Measurements from ENCODE around the gene KRTAP2-4. TPM values are rescaled to one million over a fixed set of nuclear protein-coding genes. Genes with fewer than 3 reads are reported as not detected.

KRTAP2-4 gene
- polyA plus RNA-seq, 1 experiment = not detected

DNA sequence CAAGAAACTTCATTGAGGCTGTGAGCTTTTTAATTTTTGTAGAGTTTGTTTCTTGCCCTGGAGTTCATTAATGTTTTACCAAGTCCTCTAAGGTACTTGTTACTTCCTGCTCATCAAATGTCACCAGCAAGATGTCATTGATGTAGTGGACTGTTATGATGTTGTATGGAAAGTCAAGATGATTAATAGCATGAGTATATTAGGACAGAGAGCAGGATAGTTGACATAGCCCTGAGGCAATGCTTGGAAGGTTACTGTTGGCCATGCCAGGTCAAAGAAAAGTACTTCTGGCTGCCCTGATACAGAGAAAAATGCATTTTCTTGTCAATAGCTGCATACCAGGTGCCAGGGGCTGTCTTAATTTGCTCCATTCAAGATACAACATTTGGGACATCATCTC lies 45.3 kb downstream of the KRTAP2-4 start:
- Histone ChIP-seq H3K4me3 (ENCODE audit: low read depth, low read length) (no peak overlapping the region), H3K27me3 (ENCODE audit: control insufficient read depth, insufficient read depth, low read length) (no peaks in the 10 kb centered on the region), H3K36me3 (ENCODE audit: control insufficient read depth, insufficient read depth, low read length) (no peaks in the 10 kb centered on the region)
- no peak for DNase-seq (ENCODE audit: low read depth)
- CTCF ChIA-PET = no interaction called here
- POLR2A ChIA-PET = no interaction called here
- TF ChIP-seq, protein P1, sequence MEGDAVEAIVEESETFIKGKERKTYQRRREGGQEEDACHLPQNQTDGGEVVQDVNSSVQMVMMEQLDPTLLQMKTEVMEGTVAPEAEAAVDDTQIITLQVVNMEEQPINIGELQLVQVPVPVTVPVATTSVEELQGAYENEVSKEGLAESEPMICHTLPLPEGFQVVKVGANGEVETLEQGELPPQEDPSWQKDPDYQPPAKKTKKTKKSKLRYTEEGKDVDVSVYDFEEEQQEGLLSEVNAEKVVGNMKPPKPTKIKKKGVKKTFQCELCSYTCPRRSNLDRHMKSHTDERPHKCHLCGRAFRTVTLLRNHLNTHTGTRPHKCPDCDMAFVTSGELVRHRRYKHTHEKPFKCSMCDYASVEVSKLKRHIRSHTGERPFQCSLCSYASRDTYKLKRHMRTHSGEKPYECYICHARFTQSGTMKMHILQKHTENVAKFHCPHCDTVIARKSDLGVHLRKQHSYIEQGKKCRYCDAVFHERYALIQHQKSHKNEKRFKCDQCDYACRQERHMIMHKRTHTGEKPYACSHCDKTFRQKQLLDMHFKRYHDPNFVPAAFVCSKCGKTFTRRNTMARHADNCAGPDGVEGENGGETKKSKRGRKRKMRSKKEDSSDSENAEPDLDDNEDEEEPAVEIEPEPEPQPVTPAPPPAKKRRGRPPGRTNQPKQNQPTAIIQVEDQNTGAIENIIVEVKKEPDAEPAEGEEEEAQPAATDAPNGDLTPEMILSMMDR (IDR thresholded peaks at IDR 0.05; ENCODE audit: insufficient read depth, low read depth, low read length) = no peak

DNA sequence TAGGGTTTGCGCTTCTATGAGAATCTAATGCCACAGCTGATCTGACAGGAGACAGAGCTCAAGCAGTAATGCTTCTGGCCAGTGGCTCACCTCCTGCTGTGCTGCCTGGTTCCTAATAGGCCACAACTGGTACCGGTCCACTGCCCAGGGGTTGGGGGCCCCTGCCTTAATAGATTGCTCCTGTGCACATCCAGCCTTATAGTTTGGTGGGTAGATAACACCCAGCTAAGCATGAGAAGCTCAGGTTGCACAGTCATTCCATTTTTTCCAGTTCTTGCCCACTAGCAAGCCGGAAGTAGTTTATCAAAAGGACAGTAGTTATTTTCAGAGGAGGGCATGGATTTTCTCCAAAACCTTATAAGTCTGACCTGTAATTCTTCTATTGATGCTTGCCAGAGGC lies 46.3 kb downstream of the KRTAP2-4 start:
- no peak for DNase-seq (ENCODE audit: low read depth)
- Histone ChIP-seq H3K36me3 (ENCODE audit: control insufficient read depth, insufficient read depth, low read length) (no peaks in the 10 kb centered on the region), H3K4me3 (ENCODE audit: low read depth, low read length) (no peak overlapping the region), H3K27me3 (ENCODE audit: control insufficient read depth, insufficient read depth, low read length) (no peaks in the 10 kb centered on the region)
- ChIA-PET POLR2A (interaction anchor here (0.6 kb wide), 1 partner anchor 266 kb away, joined by 5 read pairs; no protein-coding TSS in a partner anchor), CTCF (interaction anchor here (0.8 kb wide), 1 partner anchor 477 kb away, joined by 3 read pairs; no protein-coding TSS in a partner anchor)
- TF ChIP-seq, protein P1 (IDR thresholded peaks at IDR 0.05; ENCODE audit: insufficient read depth, low read depth, low read length) = no peak

DNA sequence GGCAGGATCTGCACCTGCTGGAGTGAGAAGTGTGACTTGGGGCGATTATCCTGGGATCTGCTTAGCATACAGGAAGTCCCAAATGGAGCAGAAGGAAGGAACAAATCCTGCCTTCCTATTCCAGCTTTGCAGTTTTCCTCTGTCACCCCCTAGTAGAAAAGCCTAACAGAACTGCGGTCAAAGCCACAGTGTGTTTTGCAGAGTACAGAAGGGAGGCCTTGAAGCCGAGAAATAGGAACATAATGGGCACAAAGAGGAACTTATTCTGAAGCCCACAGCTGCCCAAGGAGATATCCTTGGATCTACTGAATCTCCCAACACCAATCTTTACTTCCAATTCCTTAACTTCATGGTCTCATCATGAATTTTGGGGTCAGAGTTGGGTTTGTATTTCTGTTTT lies 47.1 kb downstream of the KRTAP2-4 start:
- H3K4me3 ChIP-seq (ENCODE audit: low read depth, low read length) = no peak overlapping the region
- H3K27me3 ChIP-seq (ENCODE audit: control insufficient read depth, insufficient read depth, low read length) = no peaks in the 10 kb centered on the region
- no peak for DNase-seq (ENCODE audit: low read depth)
- ChIA-PET CTCF (interaction anchor here (0.6 to 1.2 kb wide), 4 partner anchors 10 to 727 kb away, joined by 3 to 5 read pairs (median 3); no protein-coding TSS in a partner anchor), POLR2A (interaction anchor here (0.6 kb wide), 1 partner anchor 40 kb away, joined by 5 read pairs; no protein-coding TSS in a partner anchor)
- no peaks in the 10 kb centered on the region for H3K36me3 ChIP-seq (ENCODE audit: control insufficient read depth, insufficient read depth, low read length)
- TF ChIP-seq, protein P1 (IDR thresholded peaks at IDR 0.05; ENCODE audit: insufficient read depth, low read depth, low read length) = no peak

DNA sequence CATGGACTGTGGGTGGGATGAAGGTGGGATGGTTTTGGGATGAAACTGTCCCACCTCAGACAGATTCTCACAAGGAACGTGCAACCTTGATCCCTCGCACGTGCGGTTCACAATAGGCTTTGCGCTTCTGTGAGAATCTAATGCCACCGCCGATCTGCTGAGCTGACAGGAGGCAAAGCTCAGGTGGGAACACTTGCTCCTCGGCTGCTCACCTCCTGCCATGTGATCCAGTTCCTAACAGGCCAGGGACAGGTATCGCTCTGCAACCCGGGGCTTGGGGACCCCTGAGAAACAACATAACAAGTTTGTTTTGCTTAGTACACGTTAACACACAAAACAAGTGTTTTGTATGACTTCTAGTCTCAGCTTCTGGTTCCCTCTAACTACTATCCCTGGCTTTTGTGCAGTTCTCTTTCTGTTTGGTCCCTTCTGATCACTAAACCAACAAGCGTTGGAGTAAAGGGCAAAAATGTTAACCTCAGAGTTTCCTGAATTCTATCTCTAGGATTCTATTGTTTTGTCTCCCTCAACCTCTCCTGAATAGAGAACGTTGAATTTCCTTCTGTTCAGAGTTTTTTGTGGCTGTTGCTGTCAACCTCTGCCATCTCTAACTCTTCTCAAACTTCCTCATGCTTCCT lies 49.0 kb downstream of the KRTAP2-4 start:
- no peaks in the 10 kb centered on the region for H3K36me3 ChIP-seq (ENCODE audit: control insufficient read depth, insufficient read depth, low read length)
- no peaks in the 10 kb centered on the region for H3K27me3 ChIP-seq (ENCODE audit: control insufficient read depth, insufficient read depth, low read length)
- ChIA-PET CTCF (interaction anchor here (0.6 to 1.3 kb wide), 3 partner anchors 43 to 631 kb away, joined by 3 to 4 read pairs (median 3); no protein-coding TSS in a partner anchor), POLR2A (no interaction called here)
- no peak for DNase-seq (ENCODE audit: low read depth)
- no peak overlapping the region for H3K4me3 ChIP-seq (ENCODE audit: low read depth, low read length)
- TF ChIP-seq, protein P1 (IDR thresholded peaks at IDR 0.05; ENCODE audit: insufficient read depth, low read depth, low read length) = no peak

DNA sequence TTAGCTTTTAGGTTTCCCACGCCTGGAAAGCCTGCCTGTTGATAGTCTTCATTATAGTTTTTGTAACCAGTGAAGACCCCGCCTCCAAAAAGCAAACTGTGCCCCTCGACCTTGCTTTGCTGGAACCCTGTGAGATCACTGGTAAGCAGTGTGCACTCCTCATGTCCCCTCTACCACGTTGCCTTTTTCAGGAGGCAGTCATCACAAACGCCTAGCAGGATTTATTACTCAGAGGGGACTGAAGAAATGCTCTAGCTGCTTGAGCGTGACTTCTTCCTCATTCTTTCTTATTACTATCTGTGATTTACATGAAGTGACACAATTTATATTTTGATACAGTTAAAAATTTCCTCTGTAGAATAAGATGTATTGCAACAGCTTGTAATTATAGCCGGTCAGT lies 50.2 kb downstream of the KRTAP2-4 start:
- no peak for DNase-seq (ENCODE audit: low read depth)
- TF ChIP-seq, protein P1 (IDR thresholded peaks at IDR 0.05; ENCODE audit: insufficient read depth, low read depth, low read length) = no peak
- CTCF ChIA-PET = interaction anchor here (1.0 to 1.3 kb wide), 3 partner anchors 8 to 632 kb away, joined by 3 to 4 read pairs (median 3); no protein-coding TSS in a partner anchor
- Histone ChIP-seq H3K36me3 (ENCODE audit: control insufficient read depth, insufficient read depth, low read length) (no peaks in the 10 kb centered on the region), H3K27me3 (ENCODE audit: control insufficient read depth, insufficient read depth, low read length) (no peaks in the 10 kb centered on the region), H3K4me3 (ENCODE audit: low read depth, low read length) (no peak overlapping the region)
- POLR2A ChIA-PET = no interaction called here

Other genes with a start within 250 kb of the KRTAP2-4 start
- 6.4 and 16.1 TPM in 2 replicates for gene KRT10, start 243.3 kb downstream of the KRTAP2-4 start, polyA plus RNA-seq (2011; rRNA removed)
- not detected in 2 replicates for gene KRT12, start 198.7 kb downstream of the KRTAP2-4 start, polyA plus RNA-seq (2011; rRNA removed)
- gene KRT20, start 180.6 kb downstream of the KRTAP2-4 start, polyA plus RNA-seq (2011; rRNA removed) = not detected in 2 replicates
- gene KRT23, start 128.2 kb downstream of the KRTAP2-4 start, polyA plus RNA-seq (2011; rRNA removed) = 0.09 and 0.11 TPM in 2 replicates
- not detected in 2 replicates for gene KRT39, start 98.9 kb downstream of the KRTAP2-4 start, polyA plus RNA-seq (2011; rRNA removed)
- gene KRT40, start 81.6 kb downstream of the KRTAP2-4 start, polyA plus RNA-seq (2011; rRNA removed) = not detected in 2 replicates
- not detected in 2 replicates for gene KRTAP3-3, start 71.7 kb downstream of the KRTAP2-4 start, polyA plus RNA-seq (2011; rRNA removed)
- not detected in 2 replicates for gene KRTAP3-2, start 66.0 kb downstream of the KRTAP2-4 start, polyA plus RNA-seq (2011; rRNA removed)
- gene KRTAP3-1, start 56.8 kb downstream of the KRTAP2-4 start, polyA plus RNA-seq (2011; rRNA removed) = 0.16 TPM in 1 of 2 replicates, not detected in the other
- 62.3 and 65.1 TPM in 2 replicates for gene KRTAP1-5, start 38.7 kb downstream of the KRTAP2-4 start, polyA plus RNA-seq (2011; rRNA removed)
- not detected in 2 replicates for gene KRTAP1-4, start 35.7 kb downstream of the KRTAP2-4 start, polyA plus RNA-seq (2011; rRNA removed)
- gene KRTAP1-3, start 31.0 kb downstream of the KRTAP2-4 start, polyA plus RNA-seq (2011; rRNA removed) = not detected in 2 replicates
- gene KRTAP1-1, start 24.4 kb downstream of the KRTAP2-4 start, polyA plus RNA-seq (2011; rRNA removed) = 0.32 TPM in 1 of 2 replicates, not detected in the other
- gene KRTAP2-1, start 18.6 kb downstream of the KRTAP2-4 start, polyA plus RNA-seq (2011; rRNA removed) = not detected in 2 replicates
- 0.16 TPM in 1 of 2 replicates, not detected in the other for gene KRTAP2-2, start 10.6 kb downstream of the KRTAP2-4 start, polyA plus RNA-seq (2011; rRNA removed)
- gene KRTAP2-3, start 5.8 kb downstream of the KRTAP2-4 start, polyA plus RNA-seq (2011; rRNA removed) = 1.3 and 1.4 TPM in 2 replicates
- gene KRTAP4-7, start 18.3 kb upstream of the KRTAP2-4 start, polyA plus RNA-seq (2011; rRNA removed) = not detected in 2 replicates
- gene KRTAP4-8, start 32.3 kb upstream of the KRTAP2-4 start, polyA plus RNA-seq (2011; rRNA removed) = not detected in 2 replicates
- not detected in 2 replicates for gene KRTAP4-16, start 36.3 kb upstream of the KRTAP2-4 start, polyA plus RNA-seq (2011; rRNA removed)
- not detected in 2 replicates for gene KRTAP4-9, start 39.5 kb upstream of the KRTAP2-4 start, polyA plus RNA-seq (2011; rRNA removed)
- gene KRTAP4-11, start 52.5 kb upstream of the KRTAP2-4 start, polyA plus RNA-seq (2011; rRNA removed) = not detected in 2 replicates
- 0.11 TPM in 1 of 2 replicates, not detected in the other for gene KRTAP4-12, start 58.3 kb upstream of the KRTAP2-4 start, polyA plus RNA-seq (2011; rRNA removed)
- not detected in 2 replicates for gene KRTAP4-6, start 74.7 kb upstream of the KRTAP2-4 start, polyA plus RNA-seq (2011; rRNA removed)
- gene KRTAP4-5, start 83.9 kb upstream of the KRTAP2-4 start, polyA plus RNA-seq (2011; rRNA removed) = not detected in 2 replicates
- not detected in 2 replicates for gene KRTAP4-4, start 94.9 kb upstream of the KRTAP2-4 start, polyA plus RNA-seq (2011; rRNA removed)
- gene KRTAP4-3, start 102.3 kb upstream of the KRTAP2-4 start, polyA plus RNA-seq (2011; rRNA removed) = not detected in 2 replicates
- not detected in 2 replicates for gene KRTAP4-2, start 112.3 kb upstream of the KRTAP2-4 start, polyA plus RNA-seq (2011; rRNA removed)
- 0.12 TPM in 1 of 2 replicates, not detected in the other for gene KRTAP4-1, start 119.0 kb upstream of the KRTAP2-4 start, polyA plus RNA-seq (2011; rRNA removed)
- gene KRTAP9-1, start 124.0 kb upstream of the KRTAP2-4 start, polyA plus RNA-seq (2011; rRNA removed) = not detected in 2 replicates
- not detected in 2 replicates for gene KRTAP9-2, start 160.8 kb upstream of the KRTAP2-4 start, polyA plus RNA-seq (2011; rRNA removed)
- gene KRTAP9-3, start 166.6 kb upstream of the KRTAP2-4 start, polyA plus RNA-seq (2011; rRNA removed) = not detected in 2 replicates
- gene KRTAP9-8, start 172.1 kb upstream of the KRTAP2-4 start, polyA plus RNA-seq (2011; rRNA removed) = not detected in 2 replicates
- gene KRTAP9-4, start 183.8 kb upstream of the KRTAP2-4 start, polyA plus RNA-seq (2011; rRNA removed) = not detected in 2 replicates
- gene KRTAP9-9, start 189.5 kb upstream of the KRTAP2-4 start, polyA plus RNA-seq (2011; rRNA removed) = not detected in 2 replicates
- not detected in 2 replicates for gene KRTAP9-6, start 199.5 kb upstream of the KRTAP2-4 start, polyA plus RNA-seq (2011; rRNA removed)
- not detected in 2 replicates for gene KRTAP9-7, start 209.8 kb upstream of the KRTAP2-4 start, polyA plus RNA-seq (2011; rRNA removed)
- gene KRTAP29-1, start 237.0 kb upstream of the KRTAP2-4 start, polyA plus RNA-seq (2011; rRNA removed) = not detected in 2 replicates
- gene KRTAP16-1, start 243.4 kb upstream of the KRTAP2-4 start, polyA plus RNA-seq (2011; rRNA removed) = not detected in 2 replicates
- gene KRTAP17-1, start 249.8 kb upstream of the KRTAP2-4 start, polyA plus RNA-seq (2011; rRNA removed) = not detected in 2 replicates